ENCODE data around the gene MARCHF3. TPM values are rescaled to one million over a fixed set of nuclear protein-coding genes. Genes with fewer than 3 reads are reported as not detected.

MARCHF3 gene
- total RNA-seq, 1 experiment from 2014 or later: 16.1 TPM

- no peak for DNase-seq
- Mint-ChIP-seq H3K4me3 (ENCODE audit: low read depth, unreplicated experiment) (no peak overlapping the region), H3K4me1 (ENCODE audit: low read depth, unreplicated experiment) (peaks cover 21% of the 10 kb centered on the region), H3K9me3 (ENCODE audit: low read depth, unreplicated experiment) (no peaks in the 10 kb centered on the region), H3K36me3 (ENCODE audit: insufficient read depth, unreplicated experiment) (no peaks in the 10 kb centered on the region), H3K27ac (ENCODE audit: unreplicated experiment) (no peak overlapping the region), H3K27me3 (ENCODE audit: unreplicated experiment) (no peaks in the 10 kb centered on the region)
- intact Hi-C loops (cut with micrococcal nuclease; ENCODE audit: unreplicated experiment): no loop called here
- BruUV-seq (replicated peaks): no TSS peak
- TF ChIP-seq CTCF (IDR thresholded peaks at IDR 0.05; ENCODE audit: unreplicated experiment): no peak
- CTCF ChIA-PET: no interaction called here
Observed at GRCh38 chr5:126963822-126964375, 66.5 kb downstream of the MARCHF3 start.

- Mint-ChIP-seq H3K9me3 (ENCODE audit: low read depth, unreplicated experiment) (no peaks in the 10 kb centered on the region), H3K27ac (ENCODE audit: unreplicated experiment) (no peak overlapping the region), H3K27me3 (ENCODE audit: unreplicated experiment) (no peaks in the 10 kb centered on the region), H3K36me3 (ENCODE audit: insufficient read depth, unreplicated experiment) (no peaks in the 10 kb centered on the region), H3K4me1 (ENCODE audit: low read depth, unreplicated experiment) (peaks cover 21% of the 10 kb centered on the region), H3K4me3 (ENCODE audit: low read depth, unreplicated experiment) (no peak overlapping the region)
- no peak for DNase-seq
- no peak for TF ChIP-seq CTCF (IDR thresholded peaks at IDR 0.05; ENCODE audit: unreplicated experiment)
- CTCF ChIA-PET: no interaction called here
- intact Hi-C loops (cut with micrococcal nuclease; ENCODE audit: unreplicated experiment): no loop called here
- BruUV-seq (replicated peaks): no TSS peak
Observed at GRCh38 chr5:126961702-126962101, 68.7 kb downstream of the MARCHF3 start.

- Mint-ChIP-seq H3K27ac (ENCODE audit: unreplicated experiment) (no peak overlapping the region), H3K27me3 (ENCODE audit: unreplicated experiment) (no peaks in the 10 kb centered on the region), H3K9me3 (ENCODE audit: low read depth, unreplicated experiment) (no peaks in the 10 kb centered on the region), H3K36me3 (ENCODE audit: insufficient read depth, unreplicated experiment) (no peaks in the 10 kb centered on the region), H3K4me3 (ENCODE audit: low read depth, unreplicated experiment) (no peak overlapping the region), H3K4me1 (ENCODE audit: low read depth, unreplicated experiment) (peaks cover 19% of the 10 kb centered on the region)
- intact Hi-C loops (cut with micrococcal nuclease; ENCODE audit: unreplicated experiment): no loop called here
- DNase-seq: no peak
- TF ChIP-seq CTCF (IDR thresholded peaks at IDR 0.05; ENCODE audit: unreplicated experiment): no peak
- CTCF ChIA-PET: no interaction called here
- no TSS peak for BruUV-seq (replicated peaks)
Observed at GRCh38 chr5:126961128-126961527, 69.2 kb downstream of the MARCHF3 start.

GRCh38 chr5:126959188-126959587 is 71.2 kb downstream of the MARCHF3 start:
- no TSS peak for BruUV-seq (replicated peaks)
- no peak overlapping the region for H3K4me3 Mint-ChIP-seq (ENCODE audit: low read depth, unreplicated experiment)
- H3K36me3 Mint-ChIP-seq (ENCODE audit: insufficient read depth, unreplicated experiment): no peaks in the 10 kb centered on the region
- TF ChIP-seq CTCF (IDR thresholded peaks at IDR 0.05; ENCODE audit: unreplicated experiment): no peak
- H3K9me3 Mint-ChIP-seq (ENCODE audit: low read depth, unreplicated experiment): no peaks in the 10 kb centered on the region
- CTCF ChIA-PET: no interaction called here
- H3K27me3 Mint-ChIP-seq (ENCODE audit: unreplicated experiment): no peaks in the 10 kb centered on the region
- H3K27ac Mint-ChIP-seq (ENCODE audit: unreplicated experiment): no peak overlapping the region
- no peaks in the 10 kb centered on the region for H3K4me1 Mint-ChIP-seq (ENCODE audit: low read depth, unreplicated experiment)
- no peak for DNase-seq
- intact Hi-C loops (cut with micrococcal nuclease; ENCODE audit: unreplicated experiment): no loop called here

Data from Calu3 (cell line).